PC-3 (cell line): ENCODE measurements around the gene NOC4L. TPM values are rescaled to one million over a fixed set of nuclear protein-coding genes. Genes with fewer than 3 reads are reported as not detected.

Source experiments
- ATAC-seq: fragments of 200-7000 bp; cut with Tn5 transposase; 2 replicates; pipeline ENCODE4 v1.9.1; 2020; ENCODE audit warnings: mild to moderate bottlenecking, moderate library complexity
- BruUV-seq: library from RNA; stranded (reverse); fragments of 400-500 nt; replicated peaks from 2 replicates; lab custom pipeline; 2021; lab: Mats Ljungman, UMichigan
- CTCF ChIA-PET: fragments of 300-600 bp; sonication (Branson Sonifier 250); formaldehyde crosslinking; loops from one replicate; lab custom pipeline; 2022; ENCODE audit warnings: antibody characterized with exemption; lab: Charles Lee
- POLR2A ChIA-PET: fragments of 300-600 bp; sonication (Branson Sonifier 250); formaldehyde crosslinking; loops from one replicate; lab custom pipeline; 2022; ENCODE audit warnings: antibody characterized with exemption; ENCODE audit not compliant: unreplicated experiment; lab: Charles Lee
- DNase-seq: peaks from one replicate; pipeline ENCODE4 v3.0.0-alpha.2; 2015
- H2AFZ ChIP-seq: fragments of 300-600 bp; sonication (generic); 2 replicates; pipeline ENCODE4 v1.6.0; 2016; ENCODE audit warnings: antibody characterized with exemption, low read length
- H3F3A ChIP-seq: fragments of 300-600 bp; sonication (generic); one replicate; pipeline ENCODE4 v1.6.0; 2017; ENCODE audit warnings: antibody characterized with exemption, low read length, control low read depth, mild to moderate bottlenecking; ENCODE audit not compliant: unreplicated experiment
- H3K27ac ChIP-seq: fragments of 300-600 bp; sonication (generic); 2 replicates; pipeline ENCODE4 v1.5.1; 2016; ENCODE audit warnings: mild to moderate bottlenecking, low read length
- H3K27me3 ChIP-seq: fragments of 300-600 bp; sonication (generic); 2 replicates; pipeline ENCODE4 v1.6.1; 2016; ENCODE audit warnings: low read length, mixed read lengths
- H3K36me3 ChIP-seq: fragments of 300-600 bp; sonication (generic); 2 replicates; pipeline ENCODE4 v1.6.1; 2016; ENCODE audit warnings: low read depth, mixed run types, low read length, mixed read lengths
- H3K4me1 ChIP-seq: fragments of 300-600 bp; sonication (generic); 2 replicates; pipeline ENCODE4 v1.5.1; 2016; ENCODE audit warnings: low read length; ENCODE audit not compliant: insufficient read depth
- H3K4me2 ChIP-seq: fragments of 300-600 bp; sonication (generic); 2 replicates; pipeline ENCODE4 v1.6.0; 2016; ENCODE audit warnings: low read length
- H3K4me3 ChIP-seq: fragments of 300-600 bp; sonication (generic); 2 replicates; pipeline ENCODE4 v1.5.1; 2016; ENCODE audit warnings: mild to moderate bottlenecking, low read length, mixed read lengths
- H3K79me2 ChIP-seq: fragments of 300-600 bp; sonication (generic); 2 replicates; pipeline ENCODE4 v1.6.1; 2017; ENCODE audit warnings: low read length, mixed read lengths
- H3K9ac ChIP-seq: fragments of 300-600 bp; sonication (generic); 2 replicates; pipeline ENCODE4 v1.6.0; 2016; ENCODE audit warnings: mild to moderate bottlenecking, low read length
- H3K9me2 ChIP-seq: fragments of 300-600 bp; sonication (generic); replicated peaks from 2 replicates; pipeline ENCODE4 v1.6.1; 2016; ENCODE audit warnings: mixed run types, low read length, mixed read lengths
- H3K9me3 ChIP-seq: fragments of 300-600 bp; sonication (generic); 2 replicates; pipeline ENCODE4 v1.6.1; 2016; ENCODE audit warnings: low read length, mixed read lengths
- H4K20me1 ChIP-seq: fragments of 300-600 bp; sonication (generic); 2 replicates; pipeline ENCODE4 v1.6.1; 2016; ENCODE audit warnings: low read length, mixed read lengths
- CTCF ChIP-seq: fragments of 300-600 bp; sonication (generic); conservative IDR thresholded peaks from 2 replicates; pipeline ENCODE4 v1.5.1; 2017; ENCODE audit warnings: antibody characterized with exemption, low read depth, mild to moderate bottlenecking, low read length
- EZH2 ChIP-seq: fragments of 300-600 bp; sonication (generic); IDR thresholded peaks from one replicate; pipeline ENCODE4 v1.6.1; 2017; ENCODE audit warnings: antibody characterized with exemption, mild to moderate bottlenecking, low read length; ENCODE audit not compliant: unreplicated experiment
- EZH2phosphoT487 ChIP-seq: fragments of 300-600 bp; sonication (generic); IDR thresholded peaks from 2 replicates; pipeline ENCODE4 v1.6.1; 2018; ENCODE audit warnings: mild to moderate bottlenecking, antibody characterized with exemption, low read length, borderline replicate concordance
- intact Hi-C: fragments of 100-400 bp; cut with micrococcal nuclease; formaldehyde crosslinking; loops from 2 replicates; pipeline ENCODE4 v1.9.0; 2023
- total RNA-seq: library from RNA; depleted of rRNA; stranded (reverse); fragments of >200 nt; gene quantifications from 2 replicates; pipeline ENCODE4 v1.2.3, GENCODE V29; 2014

The NOC4L gene
- total RNA-seq, 1 experiment from 2014 or later = 44.4 TPM

- peak; percentile 62 for ATAC-seq
- no peak overlapping the region for H3K27ac ChIP-seq
Observed at GRCh38 chr12:132162508-132163031, 18.3 kb downstream of the NOC4L start.

DNA sequence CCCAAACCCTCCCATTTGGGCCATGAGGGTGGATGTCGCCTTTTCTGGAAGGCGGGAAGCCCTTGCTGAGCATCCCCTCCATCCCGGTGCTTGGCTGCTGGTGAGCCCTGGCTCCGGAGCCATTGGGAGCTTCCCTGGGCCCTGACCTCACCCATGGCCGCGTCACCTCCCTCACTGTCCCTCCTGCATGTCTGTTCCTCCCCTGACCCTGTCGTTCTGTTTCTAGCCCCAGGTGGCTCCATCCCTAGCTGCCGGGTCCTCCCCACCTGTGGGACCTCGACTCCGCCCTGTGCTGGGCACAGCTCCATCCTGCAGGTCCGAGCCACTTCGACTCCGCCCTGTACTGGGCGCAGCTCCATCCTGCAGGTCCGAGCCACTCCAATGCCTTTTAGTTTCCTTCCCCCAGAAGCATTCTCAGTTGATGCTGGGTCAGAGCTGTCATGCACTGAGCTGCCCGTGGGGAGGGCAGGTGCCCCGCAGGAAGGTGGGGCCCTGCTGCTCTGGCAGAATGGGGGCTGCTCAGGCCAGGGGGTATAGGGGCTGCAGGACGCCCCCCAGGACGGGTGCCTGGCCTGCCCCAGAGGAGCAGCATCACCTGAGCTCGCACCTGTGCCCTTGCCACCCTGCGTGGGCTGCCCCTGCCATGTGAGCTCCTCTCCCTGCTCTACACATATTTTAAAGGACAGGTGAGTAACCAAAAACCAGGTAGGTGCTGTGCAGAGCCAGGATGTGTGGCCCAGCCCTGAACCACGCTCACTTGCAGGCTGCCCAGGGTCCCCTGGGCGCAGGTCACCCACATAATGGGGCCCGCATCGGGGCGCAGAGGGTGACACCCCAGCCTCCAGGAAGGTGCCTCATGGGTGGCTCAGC is 19.0 kb downstream of the NOC4L start:
- intact Hi-C loops = no loop called here
- ChIA-PET POLR2A (no interaction called here), CTCF (interaction anchor here (1.0 to 1.5 kb wide), 5 partner anchors 9 to 250 kb away, joined by 3 to 8 read pairs (median 3); no protein-coding TSS in a partner anchor)
- Histone ChIP-seq H2AFZ (peak overlapping the region; percentile 36), H3F3A (no peaks in the 10 kb centered on the region), H3K9me3 (no peaks in the 10 kb centered on the region), H3K27ac (no peak overlapping the region), H3K4me3 (peak overlapping the region; percentile 44; the same call in 1 of the 2 replicates), H4K20me1 (no peaks in the 10 kb centered on the region), H3K9me2 (no peaks in the 10 kb centered on the region), H3K27me3 (no peaks in the 10 kb centered on the region), H3K4me1 (peaks cover 20% of the 10 kb centered on the region; the same call in 1 of the 2 replicates), H3K9ac (no peak overlapping the region), H3K36me3 (peaks cover under 1% of the 10 kb centered on the region; the same call in 1 of the 2 replicates), H3K4me2 (peak overlapping the region; percentile 77), H3K79me2 (no peaks in the 10 kb centered on the region)
- TF ChIP-seq EZH2 = no peak
- no peak for TF ChIP-seq EZH2phosphoT487
- TF ChIP-seq CTCF = no peak
- DNase-seq (peak; percentile 37), ATAC-seq (peak; percentile 53)
- BruUV-seq = no TSS peak

More at GRCh38 chr12:132162508-132163031, 18.3 kb downstream of the NOC4L start:
- no peaks in the 10 kb centered on the region for H3K9me3 ChIP-seq
- ChIA-PET POLR2A (no interaction called here), CTCF (interaction anchor here (1.0 to 1.5 kb wide), 5 partner anchors 9 to 251 kb away, joined by 3 to 8 read pairs (median 3); no protein-coding TSS in a partner anchor)
- H3F3A ChIP-seq = no peaks in the 10 kb centered on the region
- H3K79me2 ChIP-seq = no peaks in the 10 kb centered on the region
- H3K4me1 ChIP-seq = peaks cover 20% of the 10 kb centered on the region; the same call in 1 of the 2 replicates
- peak overlapping the region; percentile 44; the same call in 1 of the 2 replicates for H3K4me3 ChIP-seq
- DNase-seq = peak; percentile 48
- H2AFZ ChIP-seq = peak overlapping the region; percentile 36
- no peaks in the 10 kb centered on the region for H4K20me1 ChIP-seq
- no TSS peak for BruUV-seq
- TF ChIP-seq EZH2phosphoT487 (no peak), EZH2 (no peak), CTCF (peak; percentile 44; the same call in 1 of the 2 replicates)
- H3K9ac ChIP-seq = no peak overlapping the region
- intact Hi-C loops = no loop called here
- peak overlapping the region; percentile 77 for H3K4me2 ChIP-seq
- peaks cover 7% of the 10 kb centered on the region for H3K36me3 ChIP-seq
- no peaks in the 10 kb centered on the region for H3K9me2 ChIP-seq
- no peaks in the 10 kb centered on the region for H3K27me3 ChIP-seq
